DND-41 (cell line): Measurements from ENCODE around the gene GRID1.

Experiments used
- EZH2 ChIP-seq: IDR thresholded peaks from 3 replicates; pipeline ENCODE4 v1.6.1; 2012; ENCODE audit warnings: borderline replicate concordance, low read depth, mild to moderate bottlenecking, moderate library complexity, low read length, inconsistent platforms; ENCODE audit not compliant: severe bottlenecking
- TF ChIP-seq, protein P1 (sequence below): IDR thresholded peaks from 2 replicates; pipeline ENCODE4 v1.5.1; 2012; ENCODE audit warnings: borderline replicate concordance, low read length, moderate library complexity, mild to moderate bottlenecking; ENCODE audit not compliant: poor library complexity, severe bottlenecking; ENCODE audit errors: extremely low read depth

DNA sequence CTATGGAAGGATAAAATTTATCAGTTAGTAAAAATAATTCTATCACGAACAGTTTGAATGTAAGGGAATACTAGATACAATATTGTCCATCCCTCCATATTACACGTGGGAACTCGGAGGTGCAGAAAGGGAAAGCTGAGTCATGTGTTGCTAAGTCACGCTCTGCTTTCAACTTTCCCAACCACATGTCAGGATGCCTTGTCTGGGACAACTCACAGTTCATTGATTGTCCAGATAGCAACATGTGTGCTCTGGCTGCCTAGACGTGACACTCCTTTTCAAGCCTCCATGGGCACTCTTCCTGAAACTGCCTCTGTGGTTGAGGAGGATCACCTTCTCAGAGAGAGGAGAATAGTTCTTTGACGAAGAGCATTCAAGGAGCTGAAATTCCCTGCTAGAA, 808.1 kb downstream of the GRID1 start:
- TF ChIP-seq, protein P1, sequence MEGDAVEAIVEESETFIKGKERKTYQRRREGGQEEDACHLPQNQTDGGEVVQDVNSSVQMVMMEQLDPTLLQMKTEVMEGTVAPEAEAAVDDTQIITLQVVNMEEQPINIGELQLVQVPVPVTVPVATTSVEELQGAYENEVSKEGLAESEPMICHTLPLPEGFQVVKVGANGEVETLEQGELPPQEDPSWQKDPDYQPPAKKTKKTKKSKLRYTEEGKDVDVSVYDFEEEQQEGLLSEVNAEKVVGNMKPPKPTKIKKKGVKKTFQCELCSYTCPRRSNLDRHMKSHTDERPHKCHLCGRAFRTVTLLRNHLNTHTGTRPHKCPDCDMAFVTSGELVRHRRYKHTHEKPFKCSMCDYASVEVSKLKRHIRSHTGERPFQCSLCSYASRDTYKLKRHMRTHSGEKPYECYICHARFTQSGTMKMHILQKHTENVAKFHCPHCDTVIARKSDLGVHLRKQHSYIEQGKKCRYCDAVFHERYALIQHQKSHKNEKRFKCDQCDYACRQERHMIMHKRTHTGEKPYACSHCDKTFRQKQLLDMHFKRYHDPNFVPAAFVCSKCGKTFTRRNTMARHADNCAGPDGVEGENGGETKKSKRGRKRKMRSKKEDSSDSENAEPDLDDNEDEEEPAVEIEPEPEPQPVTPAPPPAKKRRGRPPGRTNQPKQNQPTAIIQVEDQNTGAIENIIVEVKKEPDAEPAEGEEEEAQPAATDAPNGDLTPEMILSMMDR = no peak
- TF ChIP-seq EZH2 = no peak
